ENCODE measurements around the gene THADA. TPM values are rescaled to one million over a fixed set of nuclear protein-coding genes. Genes with fewer than 3 reads are reported as not detected.
A peak's percentile ranks its signal among the peaks of the same experiment; 100 is the strongest.
"Not testable (repeated sequence)": the region's sequence is repeated elsewhere in the genome, so short reads cannot be mapped to it uniquely, and the experiment has no call there.

THADA gene
- total RNA-seq, 2 donors from 2014 or later = 36.3 to 36.9 TPM

DNA sequence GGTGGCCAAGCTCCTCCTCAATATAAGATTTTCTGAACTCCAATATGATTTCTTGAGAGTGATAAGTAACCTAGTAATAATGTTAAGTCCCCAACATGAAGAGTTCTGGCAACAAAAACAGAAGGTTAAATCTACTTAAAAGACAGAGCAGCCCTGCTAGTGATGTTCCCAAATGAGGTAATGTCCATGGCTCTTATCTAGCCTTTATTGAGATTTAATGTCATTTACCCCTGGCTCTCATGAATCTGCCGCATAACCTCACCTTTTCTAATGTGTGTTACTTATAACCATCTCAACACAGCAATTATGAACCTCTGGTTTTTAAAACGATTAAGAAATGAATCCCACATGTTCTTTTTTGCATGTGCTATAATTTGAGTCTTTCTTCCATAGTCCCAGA, 201.9 kb downstream of the THADA start:
- no peak overlapping the region for H3K4me3 Mint-ChIP-seq
- no peaks in the 10 kb centered on the region for H3K9me3 Mint-ChIP-seq
- no peak overlapping the region for H3K27ac Mint-ChIP-seq
- H3K27me3 Mint-ChIP-seq = no peaks in the 10 kb centered on the region
- peaks cover 13% of the 10 kb centered on the region for H3K4me1 Mint-ChIP-seq
- ATAC-seq (replicated peaks) = no peak
- peaks cover 61% of the 10 kb centered on the region for H3K36me3 Mint-ChIP-seq (ENCODE audit: low read depth)

- no peak overlapping the region for H3K27ac Mint-ChIP-seq
- H3K36me3 Mint-ChIP-seq (ENCODE audit: low read depth) = peaks cover 48% of the 10 kb centered on the region
- no peaks in the 10 kb centered on the region for H3K27me3 Mint-ChIP-seq
- ATAC-seq (replicated peaks) = no peak
- no peaks in the 10 kb centered on the region for H3K9me3 Mint-ChIP-seq
- H3K4me3 Mint-ChIP-seq = no peak overlapping the region
- peaks cover 28% of the 10 kb centered on the region for H3K4me1 Mint-ChIP-seq
These were observed 204.0 kb downstream of the THADA start for GRCh38 chr2:43391878-43392215.

- Mint-ChIP-seq H3K4me1 (peaks cover 31% of the 10 kb centered on the region), H3K4me3 (no peak overlapping the region), H3K27ac (no peak overlapping the region), H3K9me3 (no peaks in the 10 kb centered on the region), H3K27me3 (no peaks in the 10 kb centered on the region), H3K36me3 (ENCODE audit: low read depth) (peaks cover 46% of the 10 kb centered on the region)
- ATAC-seq (replicated peaks) = no peak
These were observed 204.5 kb downstream of the THADA start for GRCh38 chr2:43391201-43391877.

DNA sequence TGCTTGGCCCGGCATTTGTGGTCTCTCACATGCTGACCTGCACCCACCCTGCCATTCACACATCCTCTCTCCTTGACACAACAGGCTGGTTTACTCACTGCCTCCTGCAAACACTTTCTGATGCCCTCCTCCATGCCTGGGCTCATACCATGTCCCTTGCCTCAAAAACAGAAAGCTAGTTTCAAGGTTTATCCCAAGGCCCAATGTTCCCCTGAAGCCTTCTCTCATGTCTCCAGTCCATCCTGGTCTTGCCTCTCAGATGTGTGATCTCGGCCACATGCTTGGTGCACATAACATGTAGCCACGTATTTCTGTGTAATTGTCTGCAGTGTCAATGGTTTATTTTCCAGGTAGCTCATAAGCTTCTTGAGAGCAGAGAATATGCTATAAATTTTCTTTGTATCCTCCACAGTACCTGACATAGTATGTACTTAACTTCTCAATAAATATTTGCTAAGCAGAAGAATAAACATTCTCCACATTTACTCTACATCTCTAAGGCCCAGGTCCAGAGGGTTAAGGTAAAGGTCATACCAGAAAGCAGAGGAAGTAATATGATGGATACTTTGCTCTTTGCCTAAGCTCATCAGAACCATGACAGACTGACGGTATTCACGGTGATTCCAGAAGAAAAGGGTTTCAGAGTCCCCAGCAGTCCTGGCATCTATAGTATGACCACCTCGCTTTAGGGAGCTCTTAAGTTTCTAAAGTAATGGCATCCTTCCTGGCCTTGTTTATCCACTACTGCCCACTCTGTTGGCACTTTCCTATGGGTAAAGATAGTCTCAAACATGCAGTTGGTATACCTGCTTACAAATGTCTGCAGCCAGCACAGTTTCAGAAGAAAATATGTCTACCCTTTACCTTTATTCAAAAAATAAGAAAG, 206.0 kb downstream of the THADA start:
- H3K9me3 Mint-ChIP-seq = no peaks in the 10 kb centered on the region
- no peak for ATAC-seq (replicated peaks)
- no peak overlapping the region for H3K27ac Mint-ChIP-seq
- no peaks in the 10 kb centered on the region for H3K27me3 Mint-ChIP-seq
- H3K4me1 Mint-ChIP-seq = peaks cover 31% of the 10 kb centered on the region
- H3K36me3 Mint-ChIP-seq (ENCODE audit: low read depth) = peaks cover 30% of the 10 kb centered on the region
- H3K4me3 Mint-ChIP-seq = no peak overlapping the region

DNA sequence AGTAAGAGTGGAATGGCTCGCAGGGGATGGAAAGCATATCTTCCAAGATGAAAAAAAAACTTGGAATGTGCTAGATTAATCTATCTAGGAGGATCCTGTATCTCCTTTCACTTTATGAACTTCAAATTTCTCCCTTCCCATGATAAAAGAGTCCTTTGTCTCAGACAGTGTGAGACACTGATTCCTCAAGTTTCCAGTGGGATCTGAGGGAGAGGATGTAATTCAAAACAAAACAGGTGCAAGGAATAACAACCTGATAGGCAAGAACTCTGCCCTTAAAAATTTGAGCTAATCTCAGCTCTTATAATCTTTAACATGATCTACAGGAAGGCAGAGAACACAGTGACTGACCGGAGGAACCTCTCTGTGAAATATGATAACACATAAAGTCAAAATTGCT, 207.5 kb downstream of the THADA start:
- no peak for ATAC-seq (replicated peaks)
- no peak overlapping the region for H3K27ac Mint-ChIP-seq
- no peak overlapping the region for H3K4me3 Mint-ChIP-seq

GRCh38 chr2:43387092-43388062, 208.5 kb downstream of the THADA start:
- Mint-ChIP-seq H3K4me3 (peak overlapping the region; percentile 58), H3K27me3 (no peaks in the 10 kb centered on the region), H3K4me1 (peaks cover 36% of the 10 kb centered on the region), H3K9me3 (no peaks in the 10 kb centered on the region), H3K36me3 (ENCODE audit: low read depth) (peaks cover 19% of the 10 kb centered on the region), H3K27ac (peak overlapping the region; percentile 87)
- peak; percentile 88 for ATAC-seq (replicated peaks)

More for the DNA sequence above, 207.5 kb downstream of the THADA start:
- H3K9me3 Mint-ChIP-seq = no peaks in the 10 kb centered on the region
- no peaks in the 10 kb centered on the region for H3K27me3 Mint-ChIP-seq
- H3K36me3 Mint-ChIP-seq (ENCODE audit: low read depth) = peaks cover 24% of the 10 kb centered on the region
- H3K4me1 Mint-ChIP-seq = peaks cover 39% of the 10 kb centered on the region

GRCh38 chr2:43386679-43387078, 209.2 kb downstream of the THADA start:
- not testable (repeated sequence) for H3K27me3 Mint-ChIP-seq; H3K9me3 Mint-ChIP-seq; ATAC-seq (replicated peaks)
- peaks cover 36% of the 10 kb centered on the region for H3K4me1 Mint-ChIP-seq
- H3K36me3 Mint-ChIP-seq (ENCODE audit: low read depth) = peaks cover 24% of the 10 kb centered on the region
- H3K27ac Mint-ChIP-seq = peak overlapping the region; percentile 87
- peak overlapping the region; percentile 58 for H3K4me3 Mint-ChIP-seq

DNA sequence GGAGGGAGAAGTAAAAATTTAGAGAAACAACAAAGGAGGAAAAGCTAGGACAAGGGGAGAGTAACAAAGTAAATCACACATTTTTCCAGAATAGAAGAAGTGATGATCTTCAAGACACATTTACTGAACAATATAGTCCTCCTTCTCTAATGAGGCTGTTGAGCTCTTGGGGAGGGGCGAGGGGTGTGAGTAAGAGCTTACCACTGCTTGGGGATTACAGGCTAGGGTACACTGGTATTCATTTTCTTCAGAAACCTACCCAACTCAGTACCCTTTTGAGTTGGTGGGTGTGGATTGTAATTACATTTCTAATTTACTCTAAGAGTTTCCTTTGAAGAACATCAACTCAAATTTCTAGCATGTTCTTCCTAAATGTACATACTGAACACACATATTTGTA, 211.7 kb downstream of the THADA start:
- no peak for ATAC-seq (replicated peaks)
- Mint-ChIP-seq H3K9me3 (no peaks in the 10 kb centered on the region), H3K4me1 (peaks cover 26% of the 10 kb centered on the region), H3K27ac (no peak overlapping the region), H3K27me3 (no peaks in the 10 kb centered on the region), H3K36me3 (ENCODE audit: low read depth) (peaks cover 47% of the 10 kb centered on the region), H3K4me3 (no peak overlapping the region)

- peak; percentile 47 for ATAC-seq (replicated peaks)
These were observed 212.3 kb downstream of the THADA start for GRCh38 chr2:43383533-43383932.

GRCh38 chr2:43379494-43379893, 216.3 kb downstream of the THADA start:
- peaks cover 55% of the 10 kb centered on the region for H3K36me3 Mint-ChIP-seq (ENCODE audit: low read depth)
- no peak for ATAC-seq (replicated peaks)
- H3K27me3 Mint-ChIP-seq = no peaks in the 10 kb centered on the region
- H3K27ac Mint-ChIP-seq = no peak overlapping the region
- H3K9me3 Mint-ChIP-seq = no peaks in the 10 kb centered on the region
- peaks cover 13% of the 10 kb centered on the region for H3K4me1 Mint-ChIP-seq
- H3K4me3 Mint-ChIP-seq = no peak overlapping the region

More at GRCh38 chr2:43383533-43383932, 212.3 kb downstream of the THADA start:
- no peak overlapping the region for H3K27ac Mint-ChIP-seq
- H3K9me3 Mint-ChIP-seq = no peaks in the 10 kb centered on the region
- no peaks in the 10 kb centered on the region for H3K27me3 Mint-ChIP-seq
- peaks cover 53% of the 10 kb centered on the region for H3K36me3 Mint-ChIP-seq (ENCODE audit: low read depth)
- peaks cover 26% of the 10 kb centered on the region for H3K4me1 Mint-ChIP-seq
- no peak overlapping the region for H3K4me3 Mint-ChIP-seq

GRCh38 chr2:43377327-43377726, 218.5 kb downstream of the THADA start:
- no peak for ATAC-seq (replicated peaks)
- Mint-ChIP-seq H3K4me1 (peaks cover 5% of the 10 kb centered on the region), H3K36me3 (ENCODE audit: low read depth) (peaks cover 47% of the 10 kb centered on the region), H3K4me3 (no peak overlapping the region), H3K9me3 (no peaks in the 10 kb centered on the region), H3K27me3 (no peaks in the 10 kb centered on the region), H3K27ac (no peak overlapping the region)

GRCh38 chr2:43376523-43377198, 219.2 kb downstream of the THADA start:
- Mint-ChIP-seq H3K4me3 (no peak overlapping the region), H3K27ac (no peak overlapping the region), H3K27me3 (no peaks in the 10 kb centered on the region), H3K9me3 (no peaks in the 10 kb centered on the region), H3K4me1 (peaks cover 5% of the 10 kb centered on the region), H3K36me3 (ENCODE audit: low read depth) (peaks cover 47% of the 10 kb centered on the region)
- no peak for ATAC-seq (replicated peaks)

DNA sequence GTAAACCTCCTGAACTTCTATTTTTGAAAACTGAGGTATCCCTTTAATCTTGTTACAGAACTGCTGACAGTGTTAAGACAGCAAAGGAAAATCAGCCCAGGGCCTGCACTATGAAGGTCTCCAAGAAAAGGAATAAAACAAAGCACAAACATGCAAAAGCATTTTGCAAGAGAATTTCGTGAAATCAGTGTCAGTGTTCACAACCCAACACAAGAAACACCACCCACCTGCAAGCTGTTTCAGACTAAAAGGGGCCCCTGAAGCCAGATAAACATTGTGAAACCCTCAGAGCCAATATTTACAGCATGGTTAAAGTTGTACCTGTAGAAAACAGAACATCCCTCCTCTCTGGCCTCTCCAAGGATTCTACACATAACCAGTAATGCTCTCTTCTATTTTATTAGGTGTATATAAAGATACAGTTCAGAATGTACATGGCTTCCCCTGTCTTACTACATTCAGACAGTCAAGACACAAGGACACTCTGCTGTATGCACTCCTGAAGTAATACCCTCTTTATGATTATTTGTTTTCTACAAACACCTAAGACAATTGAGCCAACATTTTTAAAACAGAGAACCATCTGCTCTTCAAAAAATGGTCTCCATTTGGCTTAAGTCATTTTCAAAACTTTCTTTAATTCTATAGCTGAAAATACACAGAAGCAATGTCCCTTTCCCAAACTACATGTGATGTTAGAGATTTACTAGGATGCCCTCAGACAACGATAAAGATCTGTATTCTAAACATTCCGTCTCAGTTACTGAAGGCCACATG, 219.9 kb downstream of the THADA start:
- Mint-ChIP-seq H3K4me3 (no peak overlapping the region), H3K9me3 (no peaks in the 10 kb centered on the region), H3K36me3 (ENCODE audit: low read depth) (peaks cover 41% of the 10 kb centered on the region), H3K27me3 (no peaks in the 10 kb centered on the region), H3K27ac (no peak overlapping the region), H3K4me1 (peaks cover 5% of the 10 kb centered on the region)
- ATAC-seq (replicated peaks) = no peak
